ENCODE results near the gene SLC23A2. TPM values are rescaled to one million over a fixed set of nuclear protein-coding genes. Genes with fewer than 3 reads are reported as not detected.
"Not testable (repeated sequence)": the region's sequence is repeated elsewhere in the genome, so short reads cannot be mapped to it uniquely, and the experiment has no call there.

The SLC23A2 gene
- total and polyA plus RNA-seq, 4 donors = 9.1 to 48.4 (median 14.7) TPM

GRCh38 chr20:5005326-5005725, 4.0 kb upstream of the SLC23A2 start:
- Histone ChIP-seq H3K27ac (ENCODE audit: low read depth in 1 of 2, low read length in 2 of 2) (no peak overlapping the region), H3K36me3 (ENCODE audit: control insufficient read depth in 4 of 4, insufficient read depth in 3 of 4, low read depth in 1 of 4, low read length in 3 of 4) (no peaks in the 10 kb centered on the region), H3K27me3 (ENCODE audit: control insufficient read depth in 4 of 4, insufficient read depth in 4 of 4, low read length in 3 of 4) (no peaks in the 10 kb centered on the region), H3K4me1 (ENCODE audit: control insufficient read depth in 4 of 4, insufficient read depth in 4 of 4, low read length in 3 of 4) (peaks cover 0 to 6% (median 4%) of the 10 kb centered on the region in 4 donors), H3K9ac (ENCODE audit: low read depth in 1 of 2, low read length in 2 of 2) (no peak overlapping the region), H3K4me3 (ENCODE audit: low read depth in 1 of 3, low read length in 3 of 3) (no peak overlapping the region), H3K9me3 (ENCODE audit: control insufficient read depth in 4 of 4, low read length in 3 of 4) (no peaks in the 10 kb centered on the region)
- no peak for TF ChIP-seq YY1 (IDR thresholded peaks at IDR 0.05)
- no peak for TF ChIP-seq CTCF (IDR thresholded peaks at IDR 0.05; ENCODE audit: low read depth, low read length, missing input control)
- TF ChIP-seq ATF3 (IDR thresholded peaks at IDR 0.05) = no peak
- TF ChIP-seq HNF4A (conservative IDR thresholded peaks at IDR 0.05) = no peak
- no peak for TF ChIP-seq FOXA1 (IDR thresholded peaks at IDR 0.05)
- no peak for TF ChIP-seq SP1 (IDR thresholded peaks at IDR 0.05)
- TF ChIP-seq NR2F2 (IDR thresholded peaks at IDR 0.05) = no peak
- no peak for TF ChIP-seq RAD21 (IDR thresholded peaks at IDR 0.05)
- no peak for TF ChIP-seq HNF4G (IDR thresholded peaks at IDR 0.05)
- no peak for TF ChIP-seq MAX (IDR thresholded peaks at IDR 0.05)
- no peak for TF ChIP-seq GABPA (IDR thresholded peaks at IDR 0.05 in 1 of 2, conservative IDR thresholded peaks at IDR 0.05 in 1 of 2)
- no peak for TF ChIP-seq JUND (IDR thresholded peaks at IDR 0.05)
- TF ChIP-seq REST (IDR thresholded peaks at IDR 0.05) = no peak
- DNase-seq (ENCODE audit: low spot score) = no peak
- 77% methylated on average over 4 of the region's 4 CpGs for WGBS

- WGBS = 89% methylated on average over 8 of the region's 8 CpGs
- not testable (repeated sequence) for H3K27ac ChIP-seq (ENCODE audit: low read depth in 1 of 2, low read length in 2 of 2); H3K9ac ChIP-seq (ENCODE audit: low read depth in 1 of 2, low read length in 2 of 2); DNase-seq (ENCODE audit: low spot score); H3K9me3 ChIP-seq (ENCODE audit: control insufficient read depth in 4 of 4, low read length in 3 of 4); H3K4me3 ChIP-seq (ENCODE audit: low read depth in 1 of 3, low read length in 3 of 3); H3K36me3 ChIP-seq (ENCODE audit: control insufficient read depth in 4 of 4, insufficient read depth in 3 of 4, low read depth in 1 of 4, low read length in 3 of 4); H3K4me1 ChIP-seq (ENCODE audit: control insufficient read depth in 4 of 4, insufficient read depth in 4 of 4, low read length in 3 of 4); H3K27me3 ChIP-seq (ENCODE audit: control insufficient read depth in 4 of 4, insufficient read depth in 4 of 4, low read length in 3 of 4)
Observed at GRCh38 chr20:5004825-5005224, 3.5 kb upstream of the SLC23A2 start.

GRCh38 chr20:5003626-5004025, 2.3 kb upstream of the SLC23A2 start:
- Histone ChIP-seq H3K27ac (ENCODE audit: low read depth in 1 of 2, low read length in 2 of 2) (no peak overlapping the region), H3K9me3 (ENCODE audit: control insufficient read depth in 4 of 4, low read length in 3 of 4) (no peaks in the 10 kb centered on the region), H3K27me3 (ENCODE audit: control insufficient read depth in 4 of 4, insufficient read depth in 4 of 4, low read length in 3 of 4) (no peaks in the 10 kb centered on the region), H3K9ac (ENCODE audit: low read depth in 1 of 2, low read length in 2 of 2) (no peak overlapping the region), H3K4me3 (ENCODE audit: low read depth in 1 of 3, low read length in 3 of 3) (no peak overlapping the region), H3K4me1 (ENCODE audit: control insufficient read depth in 4 of 4, insufficient read depth in 4 of 4, low read length in 3 of 4) (peaks cover 2 to 14% (median 9%) of the 10 kb centered on the region in 4 donors), H3K36me3 (ENCODE audit: control insufficient read depth in 4 of 4, insufficient read depth in 3 of 4, low read depth in 1 of 4, low read length in 3 of 4) (no peaks in the 10 kb centered on the region)
- TF ChIP-seq FOXA1 (IDR thresholded peaks at IDR 0.05) = no peak
- no peak for TF ChIP-seq YY1 (IDR thresholded peaks at IDR 0.05)
- TF ChIP-seq JUND (IDR thresholded peaks at IDR 0.05) = no peak
- TF ChIP-seq HNF4G (IDR thresholded peaks at IDR 0.05) = no peak
- no peak for TF ChIP-seq ZBTB33 (IDR thresholded peaks at IDR 0.05)
- no peak for TF ChIP-seq FOXA2 (IDR thresholded peaks at IDR 0.05)
- DNase-seq (ENCODE audit: low spot score) = no peak
- 73% methylated on average over 3 of the region's 3 CpGs for WGBS

Data from liver (tissue), 9 donors.